Astrocyte (in vitro differentiated cells and primary cell): Measurements from ENCODE around the gene UNKL.

ENCODE experiments used
- EZH2 ChIP-seq: IDR thresholded peaks from 2 replicates; pipeline ENCODE4 v1.6.1; 2012; ENCODE audit warnings: mild to moderate bottlenecking, low read length, inconsistent platforms; ENCODE audit not compliant: insufficient read depth
- TF ChIP-seq, protein P1 (sequence below): IDR thresholded peaks from 2 replicates; pipeline ENCODE4 v1.5.1; 2011; ENCODE audit warnings: low read depth, mild to moderate bottlenecking, inconsistent platforms, low read length, moderate library complexity; ENCODE audit not compliant: insufficient read depth

- TF ChIP-seq, protein P1, sequence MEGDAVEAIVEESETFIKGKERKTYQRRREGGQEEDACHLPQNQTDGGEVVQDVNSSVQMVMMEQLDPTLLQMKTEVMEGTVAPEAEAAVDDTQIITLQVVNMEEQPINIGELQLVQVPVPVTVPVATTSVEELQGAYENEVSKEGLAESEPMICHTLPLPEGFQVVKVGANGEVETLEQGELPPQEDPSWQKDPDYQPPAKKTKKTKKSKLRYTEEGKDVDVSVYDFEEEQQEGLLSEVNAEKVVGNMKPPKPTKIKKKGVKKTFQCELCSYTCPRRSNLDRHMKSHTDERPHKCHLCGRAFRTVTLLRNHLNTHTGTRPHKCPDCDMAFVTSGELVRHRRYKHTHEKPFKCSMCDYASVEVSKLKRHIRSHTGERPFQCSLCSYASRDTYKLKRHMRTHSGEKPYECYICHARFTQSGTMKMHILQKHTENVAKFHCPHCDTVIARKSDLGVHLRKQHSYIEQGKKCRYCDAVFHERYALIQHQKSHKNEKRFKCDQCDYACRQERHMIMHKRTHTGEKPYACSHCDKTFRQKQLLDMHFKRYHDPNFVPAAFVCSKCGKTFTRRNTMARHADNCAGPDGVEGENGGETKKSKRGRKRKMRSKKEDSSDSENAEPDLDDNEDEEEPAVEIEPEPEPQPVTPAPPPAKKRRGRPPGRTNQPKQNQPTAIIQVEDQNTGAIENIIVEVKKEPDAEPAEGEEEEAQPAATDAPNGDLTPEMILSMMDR, result no peak
- TF ChIP-seq EZH2, result peak; percentile 74
These were observed 80.4 kb downstream of the UNKL start for GRCh38 chr16:1333854-1334700.
